HG03378 (cell line): ENCODE measurements around the gene SLC11A2.
A peak's percentile ranks its signal among the peaks of the same experiment; 100 is the strongest.
"Not testable (repeated sequence)": the region's sequence is repeated elsewhere in the genome, so short reads cannot be mapped to it uniquely, and the experiment has no call there.

Experiments used
- ATAC-seq: cut with Tn5 transposase; IDR thresholded peaks from one replicate; pipeline ENCODE4 v1.9.1; 2021; ENCODE audit warnings: mild to moderate bottlenecking, moderate library complexity; ENCODE audit not compliant: unreplicated experiment

The SLC11A2 gene

GRCh38 chr12:50991291-50991690 lies 34.9 kb downstream of the SLC11A2 start:
- ATAC-seq = no peak

DNA sequence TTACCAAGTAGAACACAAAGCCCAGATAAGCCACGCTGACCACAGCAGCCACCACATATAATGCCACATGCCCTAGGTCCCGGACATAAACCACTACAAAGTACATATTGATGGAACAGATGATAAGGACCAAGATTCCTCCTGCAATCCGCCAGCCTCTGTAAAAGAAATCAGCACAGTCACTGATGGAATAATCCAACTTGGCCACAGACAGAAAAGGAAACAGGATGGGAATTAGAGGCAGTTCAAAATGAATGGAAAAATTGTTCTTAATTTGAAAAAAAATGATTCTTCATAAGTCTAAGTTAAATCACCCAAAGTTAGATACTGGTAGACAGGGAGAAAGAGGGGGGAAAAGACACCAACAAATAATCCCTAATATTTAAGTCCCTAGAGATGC lies 35.4 kb downstream of the SLC11A2 start:
- no peak for ATAC-seq

GRCh38 chr12:50990147-50990727 lies 35.9 kb downstream of the SLC11A2 start:
- ATAC-seq = no peak

GRCh38 chr12:50988871-50989270 lies 37.3 kb downstream of the SLC11A2 start:
- ATAC-seq = no peak

- ATAC-seq = no peak
Measured at GRCh38 chr12:50988051-50988450, 38.1 kb downstream of the SLC11A2 start.

DNA sequence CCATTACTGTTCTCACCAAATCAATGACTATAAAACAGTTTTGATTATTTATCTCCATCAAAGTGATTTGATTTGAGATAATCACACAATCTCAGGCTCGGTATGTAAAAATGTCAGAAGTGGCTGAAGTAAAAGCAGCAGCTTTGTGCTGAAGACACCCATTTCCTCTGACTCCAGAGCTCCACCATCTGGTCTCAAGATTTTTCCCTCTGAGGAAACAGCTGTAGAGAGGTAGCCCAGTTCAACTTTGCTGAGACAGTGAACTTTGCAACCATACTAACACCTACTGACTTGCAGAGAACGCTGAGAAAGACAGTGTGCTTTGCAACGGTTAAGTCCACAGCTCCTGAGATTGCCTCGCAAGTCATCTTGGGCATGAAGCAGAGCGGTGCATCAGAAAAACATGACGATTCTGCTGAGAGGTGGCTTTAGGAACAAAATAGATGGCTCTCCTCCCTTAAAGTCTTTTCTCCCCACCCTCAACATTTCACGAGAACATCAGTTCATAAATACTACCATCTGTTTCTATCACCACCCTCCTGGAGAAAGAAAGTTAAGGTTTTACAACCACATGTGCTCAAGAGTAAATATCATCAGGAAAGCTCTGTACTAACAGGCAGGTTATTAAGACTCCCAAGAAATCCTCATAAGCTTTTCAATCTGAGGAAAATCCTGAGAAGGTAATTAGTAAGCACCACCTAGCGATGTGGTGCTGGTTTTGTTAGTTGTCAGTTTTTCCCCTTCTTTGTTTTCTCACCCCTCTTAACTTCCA lies 39.0 kb downstream of the SLC11A2 start:
- ATAC-seq = no peak

DNA sequence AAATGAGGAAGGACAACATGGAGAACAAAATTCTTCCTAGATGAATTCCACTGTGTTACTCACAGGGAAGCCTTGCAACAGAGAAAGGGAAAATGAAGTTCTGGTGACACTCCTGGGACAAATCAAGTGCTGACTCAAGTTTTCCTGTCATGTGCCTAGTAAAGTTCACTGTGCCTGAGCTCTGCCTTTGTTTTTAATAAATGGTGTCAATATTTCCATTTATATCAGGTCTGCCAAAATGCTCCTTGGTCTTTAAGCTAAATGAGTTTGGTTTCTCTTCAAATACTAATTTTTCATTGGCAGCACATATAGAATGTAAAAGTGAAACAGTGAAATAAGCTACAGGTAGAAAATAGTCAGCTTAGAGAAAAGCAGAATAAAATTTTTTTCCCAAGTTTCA lies 40.9 kb downstream of the SLC11A2 start:
- ATAC-seq = no peak

- no peak for ATAC-seq
Measured at GRCh38 chr12:50984586-50985298, 41.4 kb downstream of the SLC11A2 start.

GRCh38 chr12:50981319-50982239 lies 44.6 kb downstream of the SLC11A2 start:
- ATAC-seq = no peak

DNA sequence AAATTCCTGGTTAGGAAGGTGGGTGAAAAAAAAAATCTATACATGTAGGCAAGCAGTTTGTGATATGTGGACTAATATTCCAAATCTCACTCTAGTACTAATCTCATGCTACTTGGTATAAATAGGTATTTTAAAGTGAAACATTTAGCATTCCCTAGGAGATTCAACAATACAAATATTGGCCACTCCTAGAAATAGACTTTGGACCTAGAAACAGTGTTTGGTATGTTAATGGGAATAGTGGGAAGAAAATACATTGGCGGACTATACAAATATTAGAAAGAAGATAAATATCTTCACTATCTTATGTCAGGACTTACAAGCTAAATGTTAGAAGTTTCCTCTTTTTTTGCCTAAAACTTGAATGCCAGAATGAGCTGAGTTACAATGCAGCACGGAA lies 45.6 kb downstream of the SLC11A2 start:
- no peak for ATAC-seq

- peak; percentile 60 for ATAC-seq
Measured at GRCh38 chr12:50979369-50980052, 46.7 kb downstream of the SLC11A2 start.

DNA sequence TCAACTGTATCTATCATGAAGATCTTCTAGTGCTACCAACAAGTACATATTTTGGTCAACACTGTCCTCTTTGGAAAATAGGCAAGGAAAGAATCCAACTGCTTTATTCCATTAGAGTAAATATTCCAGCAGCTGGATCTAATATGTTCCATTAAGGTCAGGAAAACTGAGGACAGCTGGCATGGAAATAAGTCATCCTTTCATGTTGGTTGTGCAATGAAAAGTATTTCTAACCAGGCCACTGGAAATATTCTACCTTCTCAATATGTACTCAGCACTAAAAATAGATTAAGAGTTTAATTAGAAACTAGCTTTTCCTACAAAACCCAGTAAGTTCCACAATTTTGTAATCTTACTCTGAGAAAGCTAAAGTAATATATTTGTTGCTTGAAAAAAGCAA lies 54.2 kb downstream of the SLC11A2 start:
- ATAC-seq = no peak

- ATAC-seq = no peak
Measured at GRCh38 chr12:50964432-50964831, 61.8 kb downstream of the SLC11A2 start.

GRCh38 chr12:50961708-50962107 lies 64.5 kb downstream of the SLC11A2 start:
- no peak for ATAC-seq

GRCh38 chr12:50960130-50960529 lies 66.1 kb downstream of the SLC11A2 start:
- no peak for ATAC-seq

DNA sequence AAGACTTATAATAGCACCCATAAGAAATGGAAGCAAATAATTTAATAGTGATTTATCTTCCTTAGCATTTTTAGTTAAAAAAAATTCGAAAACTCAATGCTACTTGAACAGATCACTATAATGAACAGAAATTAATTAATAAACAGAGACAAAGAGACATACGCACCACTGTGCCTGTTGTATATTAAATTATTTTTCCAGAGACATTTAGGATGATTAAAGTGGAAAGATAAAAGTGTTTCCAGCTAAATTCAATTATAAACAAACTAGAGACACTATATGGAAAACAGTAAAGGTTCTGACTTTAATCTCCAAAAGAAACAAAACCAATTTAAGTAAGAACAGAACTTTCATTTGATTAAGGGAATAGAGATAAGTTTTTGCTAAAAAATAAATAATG lies 70.5 kb downstream of the SLC11A2 start:
- no peak for ATAC-seq

DNA sequence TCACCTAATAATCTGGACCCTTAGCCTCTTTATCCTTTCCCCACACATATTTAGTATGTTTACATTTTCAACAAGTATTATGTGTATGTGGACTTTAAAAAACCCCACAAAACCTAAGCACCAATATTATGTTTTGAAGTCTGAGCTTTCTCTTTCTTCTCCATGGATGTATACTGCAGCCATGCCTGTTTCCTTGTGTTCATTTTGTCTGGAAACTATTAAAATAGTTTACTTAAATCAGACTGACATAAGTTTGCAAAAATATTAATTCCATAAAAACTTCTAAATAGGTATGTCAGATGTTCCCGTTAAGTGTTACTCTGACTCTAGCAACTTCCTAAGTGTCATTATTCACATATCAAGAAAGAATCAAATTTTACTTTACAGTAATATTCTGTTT lies 70.9 kb downstream of the SLC11A2 start:
- ATAC-seq = no peak

GRCh38 chr12:50954789-50955188 lies 71.4 kb downstream of the SLC11A2 start:
- not testable (repeated sequence) for ATAC-seq

DNA sequence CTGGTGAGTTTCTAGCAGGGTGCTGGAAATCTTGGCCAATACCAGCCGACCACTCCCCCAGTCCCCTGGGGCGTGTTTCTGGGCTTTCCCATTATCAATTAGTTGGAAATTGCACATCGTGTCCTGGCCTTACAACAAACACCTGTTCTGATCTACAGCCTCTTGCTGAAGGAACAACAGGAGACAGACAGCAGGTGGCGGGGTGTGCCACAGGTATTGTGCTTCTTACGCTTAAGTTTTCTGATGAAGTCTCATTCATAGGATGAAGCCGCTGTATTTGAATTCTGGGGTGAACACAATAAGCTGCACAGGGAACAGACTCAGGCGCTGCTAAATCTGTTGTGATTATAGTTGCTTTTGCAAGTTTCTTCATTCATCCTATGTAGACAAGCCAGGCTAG lies 73.1 kb downstream of the SLC11A2 start:
- no peak for ATAC-seq

- ATAC-seq = no peak
Measured at GRCh38 chr12:50952510-50952909, 73.7 kb downstream of the SLC11A2 start, which contains the start of gene HIGD1C. HIGD1C (plus strand) TSS chr12:50952544; CDS start chr12:50953999, 1,455 bp downstream.
